Activated naive CD8-positive, alpha-beta T cell treated with anti-CD3 and anti-CD28 coated beads, Interleukin-2, amount 10 ng/mL, durations not matched to agents 7 days and 5 days (primary cell): ENCODE measurements around the gene ZBTB48. TPM values are rescaled to one million over a fixed set of nuclear protein-coding genes. Genes with fewer than 3 reads are reported as not detected.
"Not testable (repeated sequence)": the region's sequence is repeated elsewhere in the genome, so short reads cannot be mapped to it uniquely, and the experiment has no call there.

Source experiments
- ATAC-seq: fragments of 150-1000 bp; cut with Tn5 transposase; one replicate; pipeline ENCODE4 v1.10.0; 2021; ENCODE audit warnings: low read depth, moderate library complexity
- POLR2A ChIA-PET: fragments of 350-600 bp; sonication (Branson Sonifier 250); formaldehyde crosslinking; loops from one replicate; lab custom pipeline; 2021; ENCODE audit warnings: antibody characterized with exemption; lab: Charles Lee
- DNase-seq: peaks from one replicate; pipeline ENCODE4 v3.0.0; 2021
- H3K27ac Mint-ChIP-seq: one replicate; pipeline ENCODE4 v1.8.0; 2022; ENCODE audit warnings: mild to moderate bottlenecking, mixed read lengths
- H3K27me3 Mint-ChIP-seq: one replicate; pipeline ENCODE4 v1.8.0; 2022; ENCODE audit warnings: mild to moderate bottlenecking, moderate library complexity, mixed read lengths
- H3K36me3 Mint-ChIP-seq: one replicate; pipeline ENCODE4 v1.8.0; 2021; ENCODE audit warnings: mild to moderate bottlenecking, mixed read lengths
- H3K4me1 Mint-ChIP-seq: one replicate; pipeline ENCODE4 v1.8.0; 2021; ENCODE audit warnings: mixed read lengths
- H3K4me3 Mint-ChIP-seq: one replicate; pipeline ENCODE4 v1.8.0; 2022; ENCODE audit warnings: mild to moderate bottlenecking, moderate library complexity, mixed read lengths
- H3K9me3 Mint-ChIP-seq: one replicate; pipeline ENCODE4 v1.8.0; 2021; ENCODE audit warnings: mixed read lengths
- total RNA-seq, 2 experiments: library from RNA; stranded (reverse); gene quantifications; one replicate each; pipeline ENCODE4 v1.2.3, GENCODE V29; 2021

The ZBTB48 gene
- total RNA-seq, 2 experiments from 2014 or later = 42.7 to 52.9 TPM

GRCh38 chr1:6630027-6630426 lies 50.2 kb downstream of the ZBTB48 start:
- Mint-ChIP-seq H3K9me3 (no peaks in the 10 kb centered on the region), H3K27me3 (no peaks in the 10 kb centered on the region), H3K36me3 (peaks cover 12% of the 10 kb centered on the region), H3K4me3 (no peak overlapping the region), H3K4me1 (peaks cover 22% of the 10 kb centered on the region), H3K27ac (peak overlapping the region; percentile 9)
- DNase-seq (no peak), ATAC-seq (no peak)
- POLR2A ChIA-PET = no interaction called here

GRCh38 chr1:6631058-6631457 lies 51.3 kb downstream of the ZBTB48 start:
- H3K4me3 Mint-ChIP-seq = no peak overlapping the region
- POLR2A ChIA-PET = interaction anchor here (0.6 kb wide), 1 partner anchor 95 kb away, joined by 3 read pairs; no protein-coding TSS in a partner anchor
- peaks cover 12% of the 10 kb centered on the region for H3K36me3 Mint-ChIP-seq
- H3K9me3 Mint-ChIP-seq = no peaks in the 10 kb centered on the region
- H3K27me3 Mint-ChIP-seq = no peaks in the 10 kb centered on the region
- no peak for DNase-seq
- H3K27ac Mint-ChIP-seq = no peak overlapping the region
- no peak for ATAC-seq
- H3K4me1 Mint-ChIP-seq = peaks cover 21% of the 10 kb centered on the region

GRCh38 chr1:6632588-6633514 lies 53.1 kb downstream of the ZBTB48 start:
- no peak for DNase-seq
- H3K36me3 Mint-ChIP-seq = peaks cover 9% of the 10 kb centered on the region
- no peak overlapping the region for H3K4me3 Mint-ChIP-seq
- H3K27me3 Mint-ChIP-seq = no peaks in the 10 kb centered on the region
- peaks cover 4% of the 10 kb centered on the region for H3K4me1 Mint-ChIP-seq
- no peaks in the 10 kb centered on the region for H3K9me3 Mint-ChIP-seq
- no peak overlapping the region for H3K27ac Mint-ChIP-seq
- ATAC-seq = no peak
- POLR2A ChIA-PET = no interaction called here

GRCh38 chr1:6634371-6635052 lies 54.7 kb downstream of the ZBTB48 start:
- peaks cover under 1% of the 10 kb centered on the region for H3K4me1 Mint-ChIP-seq
- no peaks in the 10 kb centered on the region for H3K27me3 Mint-ChIP-seq
- peak; percentile 52 for DNase-seq
- H3K27ac Mint-ChIP-seq = no peak overlapping the region
- H3K36me3 Mint-ChIP-seq = peaks cover 6% of the 10 kb centered on the region
- no peaks in the 10 kb centered on the region for H3K9me3 Mint-ChIP-seq
- ATAC-seq = peak; percentile 40
- POLR2A ChIA-PET = no interaction called here
- H3K4me3 Mint-ChIP-seq = no peak overlapping the region

- POLR2A ChIA-PET = no interaction called here
- H3K36me3 Mint-ChIP-seq = peaks cover 5% of the 10 kb centered on the region
Observed at GRCh38 chr1:6635161-6635909, 55.5 kb downstream of the ZBTB48 start.

GRCh38 chr1:6635910-6636760 lies 56.3 kb downstream of the ZBTB48 start:
- POLR2A ChIA-PET = interaction anchor here (0.6 kb wide), 1 partner anchor 242 kb away, joined by 3 read pairs; no protein-coding TSS in a partner anchor
- no peak overlapping the region for H3K4me3 Mint-ChIP-seq

More at GRCh38 chr1:6635161-6635909, 55.5 kb downstream of the ZBTB48 start:
- ATAC-seq = no peak
- H3K9me3 Mint-ChIP-seq = no peaks in the 10 kb centered on the region
- no peak overlapping the region for H3K27ac Mint-ChIP-seq
- H3K4me3 Mint-ChIP-seq = no peak overlapping the region
- DNase-seq = no peak
- H3K4me1 Mint-ChIP-seq = no peaks in the 10 kb centered on the region
- no peaks in the 10 kb centered on the region for H3K27me3 Mint-ChIP-seq

GRCh38 chr1:6636778-6637177 lies 57.0 kb downstream of the ZBTB48 start:
- H3K9me3 Mint-ChIP-seq, H3K4me1 Mint-ChIP-seq, H3K27ac Mint-ChIP-seq, H3K4me3 Mint-ChIP-seq, ATAC-seq, H3K27me3 Mint-ChIP-seq, DNase-seq, H3K36me3 Mint-ChIP-seq: not testable (repeated sequence)
- POLR2A ChIA-PET = interaction anchor here (0.6 kb wide), 1 partner anchor 243 kb away, joined by 3 read pairs; no protein-coding TSS in a partner anchor

More at GRCh38 chr1:6635910-6636760, 56.3 kb downstream of the ZBTB48 start:
- Mint-ChIP-seq H3K4me1 (no peaks in the 10 kb centered on the region), H3K36me3 (peaks cover 5% of the 10 kb centered on the region), H3K27me3 (no peaks in the 10 kb centered on the region), H3K27ac (no peak overlapping the region), H3K9me3 (no peaks in the 10 kb centered on the region)
- ATAC-seq = no peak
- no peak for DNase-seq

- H3K27me3 Mint-ChIP-seq = no peaks in the 10 kb centered on the region
- DNase-seq (no peak), ATAC-seq (no peak)
- no peak overlapping the region for H3K4me3 Mint-ChIP-seq
- no peaks in the 10 kb centered on the region for H3K9me3 Mint-ChIP-seq
- peaks cover 5% of the 10 kb centered on the region for H3K36me3 Mint-ChIP-seq
- POLR2A ChIA-PET = no interaction called here
- H3K27ac Mint-ChIP-seq = no peak overlapping the region
- H3K4me1 Mint-ChIP-seq = no peaks in the 10 kb centered on the region
Observed at GRCh38 chr1:6637770-6638169, 58.0 kb downstream of the ZBTB48 start.

GRCh38 chr1:6638226-6638625 lies 58.4 kb downstream of the ZBTB48 start:
- POLR2A ChIA-PET = interaction anchor here (0.6 kb wide), 1 partner anchor 44 kb away, joined by 5 read pairs; no protein-coding TSS in a partner anchor
- no peak overlapping the region for H3K4me3 Mint-ChIP-seq
- no peaks in the 10 kb centered on the region for H3K9me3 Mint-ChIP-seq
- H3K27me3 Mint-ChIP-seq = no peaks in the 10 kb centered on the region
- H3K4me1 Mint-ChIP-seq = no peaks in the 10 kb centered on the region
- peaks cover 7% of the 10 kb centered on the region for H3K36me3 Mint-ChIP-seq
- DNase-seq (no peak), ATAC-seq (no peak)
- H3K27ac Mint-ChIP-seq = no peak overlapping the region

Other genes with a start within 250 kb of the ZBTB48 start
- gene ACOT7, start 186.2 kb upstream of the ZBTB48 start, total RNA-seq = 10 to 100 TPM; 43.9 to 52.8 TPM
- under 1 TPM in 1 of 2 experiments, not detected in 1; 0.34 TPM for gene HES2, start 160.1 kb upstream of the ZBTB48 start, total RNA-seq
- 1 to 10 TPM; 1.7 to 2.6 TPM for gene ESPN, start 155.2 kb upstream of the ZBTB48 start, total RNA-seq
- gene TNFRSF25, start 113.8 kb upstream of the ZBTB48 start, total RNA-seq = 100 to 1,000 TPM; 137 TPM
- 1 to 10 TPM; 4.7 to 5.0 TPM for gene PLEKHG5, start 88.3 kb upstream of the ZBTB48 start, total RNA-seq
- gene NOL9, start 25.5 kb upstream of the ZBTB48 start, total RNA-seq = 10 to 100 TPM; 37.6 to 40.8 TPM
- gene TAS1R1, start 24.7 kb upstream of the ZBTB48 start, total RNA-seq = not detected
- gene KLHL21, start 22.9 kb downstream of the ZBTB48 start, total RNA-seq = 10 to 100 TPM; 39.0 to 42.0 TPM
- gene PHF13, start 33.7 kb downstream of the ZBTB48 start, total RNA-seq = 10 to 100 TPM; 12.1 TPM
- gene THAP3, start 44.9 kb downstream of the ZBTB48 start, total RNA-seq = 10 to 100 TPM; 21.5 to 25.4 TPM
- 10 to 100 TPM; 43.0 to 44.6 TPM for gene DNAJC11, start 121.8 kb downstream of the ZBTB48 start, total RNA-seq
- gene CAMTA1, start 205.5 kb downstream of the ZBTB48 start, total RNA-seq = 10 to 100 TPM; 45.5 to 45.6 TPM